ENCODE data around the gene BST2. TPM values are rescaled to one million over a fixed set of nuclear protein-coding genes. Genes with fewer than 3 reads are reported as not detected.

The BST2 gene
- total RNA-seq, 2 experiments from 2014 or later: 101 to 146 TPM

GRCh38 chr19:17436094-17436873, 30.9 kb upstream of the BST2 start:
- Histone ChIP-seq H3K27ac (ENCODE audit: low read depth, low read length, poor library complexity, severe bottlenecking) (no peak overlapping the region), H3K36me3 (ENCODE audit: insufficient read depth, low read length) (no peaks in the 10 kb centered on the region), H4K20me1 (ENCODE audit: insufficient read depth, low read length) (no peaks in the 10 kb centered on the region), H3K9me2 (ENCODE audit: insufficient read depth, low read length) (no peaks in the 10 kb centered on the region), H3K9me3 (ENCODE audit: low read length) (peaks cover under 1% of the 10 kb centered on the region; the same call in 1 of the 2 replicates), H3K4me1 (ENCODE audit: insufficient read depth, low read length, poor library complexity, severe bottlenecking) (no peaks in the 10 kb centered on the region), H3K4me2 (ENCODE audit: low read length) (no peak overlapping the region), H3K79me2 (ENCODE audit: insufficient read depth, low read depth, low read length) (no peaks in the 10 kb centered on the region), H2AFZ (ENCODE audit: low read length) (no peak overlapping the region), H3K4me3 (ENCODE audit: low read depth, low read length, poor library complexity, severe bottlenecking) (no peak overlapping the region)
- no TSS peak for BruUV-seq (replicated peaks)
- TF ChIP-seq CTCF (conservative IDR thresholded peaks at IDR 0.05; ENCODE audit: low read length): no peak
- TF ChIP-seq EZH2phosphoT487 (IDR thresholded peaks at IDR 0.05; ENCODE audit: borderline replicate concordance, low read depth, low read length): no peak
- no peak for DNase-seq (ENCODE audit: low spot score)
- POLR2A ChIA-PET: no interaction called here
- CTCF ChIA-PET (ENCODE audit: unreplicated experiment): no interaction called here
- intact Hi-C loops (cut with micrococcal nuclease; ENCODE audit: unreplicated experiment): no loop called here

GRCh38 chr19:17435218-17435617, 29.8 kb upstream of the BST2 start:
- Histone ChIP-seq H3K27ac (ENCODE audit: low read depth, low read length, poor library complexity, severe bottlenecking) (no peak overlapping the region), H3K4me2 (ENCODE audit: low read length) (no peak overlapping the region), H3K4me1 (ENCODE audit: insufficient read depth, low read length, poor library complexity, severe bottlenecking) (no peaks in the 10 kb centered on the region), H3K9me2 (ENCODE audit: insufficient read depth, low read length) (no peaks in the 10 kb centered on the region), H4K20me1 (ENCODE audit: insufficient read depth, low read length) (no peaks in the 10 kb centered on the region), H2AFZ (ENCODE audit: low read length) (no peak overlapping the region), H3K36me3 (ENCODE audit: insufficient read depth, low read length) (no peaks in the 10 kb centered on the region), H3K9me3 (ENCODE audit: low read length) (no peaks in the 10 kb centered on the region), H3K79me2 (ENCODE audit: insufficient read depth, low read depth, low read length) (no peaks in the 10 kb centered on the region), H3K4me3 (ENCODE audit: low read depth, low read length, poor library complexity, severe bottlenecking) (no peak overlapping the region)
- no peak for TF ChIP-seq CTCF (conservative IDR thresholded peaks at IDR 0.05; ENCODE audit: low read length)
- no peak for TF ChIP-seq EZH2phosphoT487 (IDR thresholded peaks at IDR 0.05; ENCODE audit: borderline replicate concordance, low read depth, low read length)
- no peak for DNase-seq (ENCODE audit: low spot score)
- CTCF ChIA-PET (ENCODE audit: unreplicated experiment): no interaction called here
- intact Hi-C loops (cut with micrococcal nuclease; ENCODE audit: unreplicated experiment): no loop called here
- no TSS peak for BruUV-seq (replicated peaks)
- POLR2A ChIA-PET: no interaction called here

- Histone ChIP-seq H4K20me1 (ENCODE audit: insufficient read depth, low read length) (no peaks in the 10 kb centered on the region), H2AFZ (ENCODE audit: low read length) (no peak overlapping the region), H3K4me3 (ENCODE audit: low read depth, low read length, poor library complexity, severe bottlenecking) (no peak overlapping the region), H3K9me2 (ENCODE audit: insufficient read depth, low read length) (no peaks in the 10 kb centered on the region), H3K36me3 (ENCODE audit: insufficient read depth, low read length) (no peaks in the 10 kb centered on the region), H3K79me2 (ENCODE audit: insufficient read depth, low read depth, low read length) (no peaks in the 10 kb centered on the region), H3K9me3 (ENCODE audit: low read length) (no peaks in the 10 kb centered on the region), H3K27ac (ENCODE audit: low read depth, low read length, poor library complexity, severe bottlenecking) (no peak overlapping the region), H3K4me1 (ENCODE audit: insufficient read depth, low read length, poor library complexity, severe bottlenecking) (peaks cover 3% of the 10 kb centered on the region), H3K4me2 (ENCODE audit: low read length) (no peak overlapping the region)
- intact Hi-C loops (cut with micrococcal nuclease; ENCODE audit: unreplicated experiment): no loop called here
- no peak for DNase-seq (ENCODE audit: low spot score)
- ChIA-PET POLR2A (interaction anchor here (0.5 kb wide), 1 partner anchor 141 kb away, joined by 3 read pairs; no protein-coding TSS in a partner anchor), CTCF (ENCODE audit: unreplicated experiment) (no interaction called here)
- TF ChIP-seq CTCF (conservative IDR thresholded peaks at IDR 0.05; ENCODE audit: low read length): no peak
- no peak for TF ChIP-seq EZH2phosphoT487 (IDR thresholded peaks at IDR 0.05; ENCODE audit: borderline replicate concordance, low read depth, low read length)
- no TSS peak for BruUV-seq (replicated peaks)
Observed at GRCh38 chr19:17431417-17431816, 26.0 kb upstream of the BST2 start.
